Measurements from ENCODE around the gene NFKB1.

DNA sequence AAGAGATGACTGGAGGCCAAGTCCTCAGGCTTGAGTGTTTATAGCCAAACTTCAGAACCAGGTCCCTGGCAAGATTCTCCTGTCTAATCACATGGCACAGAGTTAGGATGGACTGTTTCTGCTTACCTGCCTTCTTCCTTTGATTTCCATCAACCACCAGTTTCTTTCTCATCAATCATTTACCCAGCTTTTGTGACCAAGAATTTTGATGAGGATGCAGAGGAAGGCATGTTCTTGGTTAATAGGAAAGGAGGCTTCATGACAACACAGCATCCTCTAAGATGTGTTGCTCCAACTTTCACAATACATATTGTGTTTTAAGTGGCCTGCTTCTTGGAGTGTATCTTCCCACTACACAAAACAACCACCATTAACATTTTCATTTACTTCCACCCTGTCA is 65.3 kb downstream of the NFKB1 start:
- TF ChIP-seq CTCF (IDR thresholded peaks at IDR 0.05 in 8 of 11, conservative IDR thresholded peaks at IDR 0.05 in 3 of 11) = no peak
- TF ChIP-seq POLR2AphosphoS5 (IDR thresholded peaks at IDR 0.05) = no peak
- TF ChIP-seq POLR2A (IDR thresholded peaks at IDR 0.05) = no peak
